Measurements from ENCODE around the gene STUB1.
A peak's percentile ranks its signal among the peaks of the same experiment; 100 is the strongest.

The STUB1 gene

GRCh38 chr16:714079-714478, 33.9 kb downstream of the STUB1 start:
- no peak for DNase-seq
- Histone ChIP-seq H3K4me3 (ENCODE audit: low read depth, low read length) (peak overlapping the region; percentile 38), H3K27ac (no peak overlapping the region), H3K27me3 (replicated peaks) (no peaks in the 10 kb centered on the region), H3K36me3 (replicated peaks) (peaks cover 2% of the 10 kb centered on the region)
- in situ Hi-C loops (cut with HindIII; ENCODE audit: low pct_ligation_motif_present, low sequenced_read_pairs): loop anchor here (25.0 kb wide), 1 partner anchor 273 kb away; the partner anchor contains the start of gene SOX8
- no peak for TF ChIP-seq CTCF (IDR thresholded peaks at IDR 0.05; ENCODE audit: low read depth, low read length, missing control alignments)

- peak within 1 kb of the TSS; percentile 61 for H3K4me3 ChIP-seq (ENCODE audit: low read depth, low read length)
- in situ Hi-C loops (cut with HindIII; ENCODE audit: low pct_ligation_motif_present, low sequenced_read_pairs): loop anchor here (25.0 kb wide), 1 partner anchor 272 kb away; the partner anchor contains the start of gene SOX8
- peak; percentile 73 for DNase-seq
- H3K27ac ChIP-seq: peak within 1 kb of the TSS; percentile 30
- peaks cover 2% of the 10 kb centered on the region for H3K36me3 ChIP-seq (replicated peaks)
- H3K27me3 ChIP-seq (replicated peaks): no peaks in the 10 kb centered on the region
- TF ChIP-seq CTCF (IDR thresholded peaks at IDR 0.05; ENCODE audit: low read depth, low read length, missing control alignments): no peak
These were observed 34.6 kb downstream of the STUB1 start, which contains the start of gene METRN for GRCh38 chr16:714558-715476. Gene METRN (plus strand): TSS chr16:715118. CDS start chr16:715290, 172 bp downstream.

- Histone ChIP-seq H3K27me3 (replicated peaks) (no peaks in the 10 kb centered on the region), H3K27ac (peak overlapping the region; percentile 30), H3K36me3 (replicated peaks) (peaks cover 2% of the 10 kb centered on the region), H3K4me3 (ENCODE audit: low read depth, low read length) (peak overlapping the region; percentile 61)
- in situ Hi-C loops (cut with HindIII; ENCODE audit: low pct_ligation_motif_present, low sequenced_read_pairs): loop anchor here (25.0 kb wide), 1 partner anchor 272 kb away; the partner anchor contains the start of gene SOX8
- no peak for TF ChIP-seq CTCF (IDR thresholded peaks at IDR 0.05; ENCODE audit: low read depth, low read length, missing control alignments)
- no peak for DNase-seq
These were observed 35.4 kb downstream of the STUB1 start for GRCh38 chr16:715477-716199.

- Histone ChIP-seq H3K27ac (peak overlapping the region; percentile 30), H3K27me3 (replicated peaks) (no peaks in the 10 kb centered on the region), H3K4me3 (ENCODE audit: low read depth, low read length) (peak overlapping the region; percentile 55), H3K36me3 (replicated peaks) (peaks cover 2% of the 10 kb centered on the region)
- DNase-seq: peak; percentile 46
- TF ChIP-seq CTCF (IDR thresholded peaks at IDR 0.05; ENCODE audit: low read depth, low read length, missing control alignments): no peak
- in situ Hi-C loops (cut with HindIII; ENCODE audit: low pct_ligation_motif_present, low sequenced_read_pairs): loop anchor here (25.0 kb wide), 1 partner anchor 271 kb away; the partner anchor contains the start of gene SOX8
These were observed 36.0 kb downstream of the STUB1 start for GRCh38 chr16:716200-716568.

GRCh38 chr16:716768-717325, 36.6 kb downstream of the STUB1 start:
- TF ChIP-seq CTCF (IDR thresholded peaks at IDR 0.05; ENCODE audit: low read depth, low read length, missing control alignments): no peak
- Histone ChIP-seq H3K27me3 (replicated peaks) (no peaks in the 10 kb centered on the region), H3K36me3 (replicated peaks) (peaks cover 2% of the 10 kb centered on the region), H3K4me3 (ENCODE audit: low read depth, low read length) (peak overlapping the region; percentile 55), H3K27ac (no peak overlapping the region)
- in situ Hi-C loops (cut with HindIII; ENCODE audit: low pct_ligation_motif_present, low sequenced_read_pairs): loop anchor here (25.0 kb wide), 1 partner anchor 270 kb away; the partner anchor contains the start of gene SOX8
- DNase-seq: no peak

Data from brain microvascular endothelial cell (primary cell).